Upper lobe of left lung (tissue), 4 donors: Measurements from ENCODE around the gene WFDC5.

ENCODE experiments used
- CTCF ChIP-seq, 6 experiments: fragments of 450-650 bp in 4 of 6; fragments of 200-600 bp in 2 of 6; sonication (generic) in 2 of 6; IDR thresholded peaks; one replicate each; pipeline ENCODE4 v1.5.1; 2016 to 2019; ENCODE audit warnings: antibody characterized with exemption in 6 of 6
- EP300 ChIP-seq, 4 donors: sonication (generic); formaldehyde crosslinking; IDR thresholded peaks; one replicate each; pipeline ENCODE4 v1.5.1; 2017; ENCODE audit warnings: antibody characterized with exemption in 4 of 4, control low read depth in 2 of 4
- POLR2A ChIP-seq, 4 donors: fragments of 450-650 bp; IDR thresholded peaks; one replicate each; pipeline ENCODE4 v1.5.1; 2016 to 2017; ENCODE audit warnings: antibody characterized with exemption in 4 of 4, mild to moderate bottlenecking in 2 of 4
- POLR2AphosphoS5 ChIP-seq, 2 donors: sonication (generic); formaldehyde crosslinking; IDR thresholded peaks; one replicate each; pipeline ENCODE4 v1.5.1; 2017; ENCODE audit warnings: antibody characterized with exemption in 2 of 2

GRCh38 chr20:45095805-45096238, 19.2 kb downstream of the WFDC5 start:
- TF ChIP-seq CTCF (IDR thresholded peaks at IDR 0.05) (peak; percentile 47 to 75 (median 60)), POLR2A (IDR thresholded peaks at IDR 0.05) (no peak), EP300 (IDR thresholded peaks at IDR 0.05) (no peak), POLR2AphosphoS5 (IDR thresholded peaks at IDR 0.05) (no peak)
